Measurements from ENCODE around the gene TNXB. TPM values are rescaled to one million over a fixed set of nuclear protein-coding genes. Genes with fewer than 3 reads are reported as not detected.
A peak's percentile ranks its signal among the peaks of the same experiment; 100 is the strongest.

Gene TNXB
- total and polyA plus RNA-seq, 9 of the 15 experiments (the other 6 are each of a cell fraction or from before 2014, with no cell fraction given), result 0.14 to 28.1 (median 12.4) TPM

- peak; percentile 61 for TF ChIP-seq MGA (IDR thresholded peaks at IDR 0.05)
- TF ChIP-seq RBM17 (IDR thresholded peaks at IDR 0.05; ENCODE audit: borderline replicate concordance, low read depth, low read length), result no peak
- TF ChIP-seq TCF15 (CRISPR knock-in tag; IDR thresholded peaks at IDR 0.05), result no peak
- TF ChIP-seq ZBTB26 (CRISPR knock-in tag; IDR thresholded peaks at IDR 0.05), result no peak
- no peak for TF ChIP-seq BRF2 (IDR thresholded peaks at IDR 0.05; ENCODE audit: borderline replicate concordance, insufficient read depth, insufficient read length)
- no peak for TF ChIP-seq TAF1 (IDR thresholded peaks at IDR 0.05; ENCODE audit: control insufficient read depth, extremely low read depth, insufficient read depth, low read length, severe bottlenecking)
- no peak for TF ChIP-seq TSC22D4 (tag; IDR thresholded peaks at IDR 0.05)
- no peak for TF ChIP-seq HNRNPUL1 (IDR thresholded peaks at IDR 0.05; ENCODE audit: low read length)
- TF ChIP-seq GTF2B (IDR thresholded peaks at IDR 0.05; ENCODE audit: extremely low read depth, insufficient read length), result no peak
- no peak; the same call in 1 of the 2 replicates for TF ChIP-seq SMAD4 (CRISPR knock-in tag; conservative IDR thresholded peaks at IDR 0.05)
- no peak for TF ChIP-seq FOS (IDR thresholded peaks at IDR 0.05; ENCODE audit: extremely low read depth, insufficient read length)
Measured at GRCh38 chr6:32081168-32081990, 27.8 kb downstream of the TNXB start (continued).

Measured in K562 (cell line).